GM12878 (cell line): ENCODE results near the gene GHRL. TPM values are rescaled to one million over a fixed set of nuclear protein-coding genes. Genes with fewer than 3 reads are reported as not detected.

Experiments
- ATAC-seq: fragments of 200-7000 bp; cut with Tn5 transposase; 3 replicates; pipeline ENCODE4 v1.9.1; 2020; ENCODE audit warnings: mild to moderate bottlenecking, moderate library complexity
- BruUV-seq: library from RNA; stranded (reverse); fragments of 400-500 nt; replicated peaks from 2 replicates; lab custom pipeline; 2021; lab: Mats Ljungman, UMichigan
- CTCF ChIA-PET: fragments of 300-600 bp; sonication (Branson Sonifier 250); formaldehyde crosslinking; extraction: SDS; loops from one replicate; lab custom pipeline; 2021; ENCODE audit warnings: inconsistent platforms; lab: Yijun Ruan, JAX
- POLR2A ChIA-PET: fragments of 350-600 bp; formaldehyde crosslinking; extraction: SDS; loops from one replicate; lab custom pipeline; 2021; ENCODE audit warnings: inconsistent platforms; lab: Charles Lee
- RAD21 ChIA-PET: fragments of 300-600 bp; sonication (Branson Sonifier 250); formaldehyde crosslinking; loops from one replicate; lab custom pipeline; 2023; ENCODE audit warnings: antibody characterized with exemption; ENCODE audit not compliant: unreplicated experiment; lab: Charles Lee
- SMC1A ChIA-PET: fragments of 300-600 bp; sonication (Branson Sonifier 250); formaldehyde crosslinking; loops from one replicate; lab custom pipeline; 2023; ENCODE audit not compliant: unreplicated experiment, uncharacterized antibody; lab: Charles Lee
- DNase-seq: peaks from one replicate; pipeline ENCODE4 v3.0.0-alpha.2; 2011; ENCODE audit warnings: low read depth, low spot score
- FAIRE-seq: peaks from 3 replicates; lab custom pipeline; 2011; peaks lifted over from hg19 to GRCh38; lab: Jason Lieb, UNC
- H2AFZ ChIP-seq: 2 replicates; pipeline ENCODE4 v1.6.0; 2011; ENCODE audit warnings: low read depth, low read length, control low read depth; ENCODE audit not compliant: control insufficient read depth
- H3K27ac ChIP-seq: 2 replicates; pipeline ENCODE4 v1.5.1; 2011; ENCODE audit warnings: control low read depth; ENCODE audit not compliant: control insufficient read depth, insufficient read depth
- H3K27me3 ChIP-seq, 2 experiments: replicated peaks in 1 of 2; 2 replicates each; pipeline versions ENCODE4 v1.6.0 to v1.6.1; 2011; ENCODE audit warnings: low read length in 1 of 2; ENCODE audit not compliant: control insufficient read depth in 2 of 2, insufficient read depth in 2 of 2
- H3K36me3 ChIP-seq, 2 experiments: 2 replicates each; pipeline ENCODE4 v1.5.1; 2011; ENCODE audit warnings: low read length in 1 of 2; ENCODE audit not compliant: control insufficient read depth in 2 of 2, insufficient read depth in 2 of 2
- H3K4me1 ChIP-seq: 2 replicates; pipeline ENCODE4 v1.6.1; 2011; ENCODE audit warnings: mild to moderate bottlenecking, low read length, moderate library complexity, mixed read lengths; ENCODE audit not compliant: control insufficient read depth, insufficient read depth
- H3K4me2 ChIP-seq: 2 replicates; pipeline ENCODE4 v1.6.0; 2011; ENCODE audit warnings: control low read depth; ENCODE audit not compliant: control insufficient read depth, insufficient read depth
- H3K4me3 ChIP-seq: fragments of 200-600 bp; sonication (generic); 2 replicates; pipeline ENCODE4 v1.5.1; 2016
- H3K79me2 ChIP-seq: 2 replicates; pipeline ENCODE4 v1.6.0; 2011; ENCODE audit warnings: low read length; ENCODE audit not compliant: control insufficient read depth, insufficient read depth
- H3K9ac ChIP-seq: 2 replicates; pipeline ENCODE4 v1.8.0; 2011; ENCODE audit warnings: low read length, control low read depth, mixed read lengths; ENCODE audit not compliant: control insufficient read depth, insufficient read depth
- H3K9me3 ChIP-seq: replicated peaks from 3 replicates; pipeline ENCODE4 v1.5.1; 2011; ENCODE audit warnings: mild to moderate bottlenecking, low read length; ENCODE audit not compliant: control insufficient read depth, insufficient read depth
- H4K20me1 ChIP-seq: 2 replicates; pipeline ENCODE4 v1.6.0; 2011; ENCODE audit not compliant: control insufficient read depth, insufficient read depth
- BCLAF1 ChIP-seq: fragments of 450-650 bp; IDR thresholded peaks from 2 replicates; pipeline ENCODE4 v1.6.1; 2017; ENCODE audit warnings: antibody characterized with exemption, mild to moderate bottlenecking, moderate library complexity
- CBX5 ChIP-seq: sonication (generic); IDR thresholded peaks from 2 replicates; pipeline ENCODE4 v1.6.1; 2016; ENCODE audit warnings: low read depth, moderate library complexity, mild to moderate bottlenecking, inconsistent platforms
- E4F1 ChIP-seq: fragments of 450-650 bp; IDR thresholded peaks from 2 replicates; pipeline ENCODE4 v1.6.1; 2018; ENCODE audit warnings: borderline replicate concordance, mild to moderate bottlenecking; ENCODE audit not compliant: partially characterized antibody
- ELK1 ChIP-seq: IDR thresholded peaks from 2 replicates; pipeline ENCODE4 v1.6.1; 2012; ENCODE audit warnings: low read depth, low read length, improper control_type of control experiment
- IKZF2 ChIP-seq, 2 experiments: fragments of 450-650 bp; IDR thresholded peaks; 2 replicates each; pipeline ENCODE4 v1.6.1; 2017; ENCODE audit warnings: mild to moderate bottlenecking in 2 of 2, moderate library complexity in 2 of 2
- KDM1A ChIP-seq: fragments of 200-600 bp; sonication (generic); IDR thresholded peaks from 2 replicates; pipeline ENCODE4 v1.6.1; 2016; ENCODE audit warnings: borderline replicate concordance
- KLF5 ChIP-seq: fragments of 450-650 bp; IDR thresholded peaks from 2 replicates; pipeline ENCODE4 v1.6.1; 2014; ENCODE audit warnings: mild to moderate bottlenecking; ENCODE audit not compliant: partially characterized antibody
- LARP7 ChIP-seq: fragments of 450-650 bp; IDR thresholded peaks from 2 replicates; pipeline ENCODE4 v1.6.1; 2017; ENCODE audit warnings: mild to moderate bottlenecking
- NFYA ChIP-seq: IDR thresholded peaks from 2 replicates; pipeline ENCODE4 v1.6.1; 2011; ENCODE audit warnings: low read depth, mild to moderate bottlenecking, low read length, improper control_type of control experiment, borderline replicate concordance
- RB1 ChIP-seq: fragments of 450-650 bp; formaldehyde crosslinking; IDR thresholded peaks from 2 replicates; pipeline ENCODE4 v1.6.1; 2017; ENCODE audit warnings: mild to moderate bottlenecking, borderline replicate concordance
- YY1 ChIP-seq: IDR thresholded peaks from 2 replicates; pipeline ENCODE4 v1.6.1; 2011; ENCODE audit warnings: low read depth, mild to moderate bottlenecking, low read length
- ZNF274 ChIP-seq: IDR thresholded peaks from one replicate; pipeline ENCODE4 v1.8.0; 2011; ENCODE audit not compliant: insufficient read length, insufficient read depth
- WGBS: methylation state at CpG from one replicate; pipeline ENCODE4 v1.1.6; 2016; ENCODE audit warnings: low lambda C conversion rate; ENCODE audit not compliant: insufficient replicate concordance, insufficient coverage; ENCODE audit errors: missing lambda C conversion rate; 5-methylcytosine and 5-hydroxymethylcytosine counted together
- in situ Hi-C: fragments of 300-500 bp; cut with MboI; formaldehyde crosslinking; loops from 9 replicates; pipeline ENCODE4 v1.14.3; 2018; ENCODE audit warnings: mixed read lengths
- intact Hi-C: fragments of 100-400 bp; cut with micrococcal nuclease; formaldehyde crosslinking; loops from one replicate; pipeline ENCODE4 v1.14.2; 2022; ENCODE audit not compliant: unreplicated experiment
- polyA plus RNA-seq, 11 experiments: library from polyadenylated mRNA; depleted of rRNA in 4 of 11; unstranded in 6 of 11; stranded (reverse) in 5 of 11; fragments of >200 nt; fragmentation: Nextera tagmentation in 4 of 11; fragmentation: Illumina TruSeq in 1 of 11; extraction: Ambion mirVana in 4 of 11; extraction: Trizol in 1 of 11; gene quantifications; 1 replicate in 1 of 11; 2 replicates in 10 of 11; pipeline versions ENCODE4 v1.2.1 to v1.2.3, GENCODE V29; 2011 to 2016; ENCODE audit warnings: inconsistent platforms in 2 of 11, missing spikeins in 2 of 11, low read depth in 1 of 11
- total RNA-seq, 4 experiments: library from RNA; depleted of rRNA in 3 of 4; stranded (reverse); fragments of >200 nt in 3 of 4; fragmentation: Illumina TruSeq in 1 of 4; extraction: Trizol in 1 of 4; gene quantifications; 2 replicates each; pipeline versions ENCODE4 v1.2.1 to v1.2.3, GENCODE V29; 2013 to 2021

Gene GHRL
- total and polyA plus RNA-seq, 10 of the 15 experiments (the other 5 are each of a cell fraction or from before 2014, with no cell fraction given): 0.35 to 2.2 (median 0.88) TPM

GRCh38 chr3:10281951-10282350, 10.8 kb downstream of the GHRL start:
- RAD21 ChIA-PET: no interaction called here
- H3K36me3 ChIP-seq: peaks cover 28 to 32% of the 10 kb centered on the region in 2 experiments; a peak in 3 of 4 replicates
- CTCF ChIA-PET: interaction anchor here (1.1 kb wide), 1 partner anchor 9 kb away, joined by 3 read pairs; no protein-coding TSS in a partner anchor
- BruUV-seq: no TSS peak
- 70% methylated on average over 5 of the region's 5 CpGs for WGBS
- no peak for TF ChIP-seq KDM1A
- TF ChIP-seq ZNF274: no peak
- no peak for TF ChIP-seq CBX5
- no peak for TF ChIP-seq KLF5
- TF ChIP-seq LARP7: no peak
- TF ChIP-seq YY1: no peak
- TF ChIP-seq E4F1: no peak
- TF ChIP-seq RB1: no peak
- TF ChIP-seq NFYA: no peak
- TF ChIP-seq ELK1: no peak
- TF ChIP-seq IKZF2 (IDR thresholded peaks at IDR 0.05): no peak
- no peak for TF ChIP-seq BCLAF1
- TF ChIP-seq, all 136 proteins: peak for 0
- in situ Hi-C loops: no loop called here
- SMC1A ChIA-PET: interaction anchor here (3.9 kb wide), 1 partner anchor 11 kb away, joined by 13 read pairs; the partner anchor contains the start of gene GHRL
- H3K9me3 ChIP-seq: no peaks in the 10 kb centered on the region
- intact Hi-C loops: no loop called here
- H3K27ac ChIP-seq: no peak overlapping the region
- no peaks in the 10 kb centered on the region for H3K27me3 ChIP-seq
- peaks cover 5% of the 10 kb centered on the region for H3K79me2 ChIP-seq
- H3K9ac ChIP-seq: no peak overlapping the region
- FAIRE-seq (no peak), DNase-seq (no peak), ATAC-seq (no peak)
- H3K4me1 ChIP-seq: peaks cover 7% of the 10 kb centered on the region; the same call in 1 of the 2 replicates
- no peak overlapping the region for H3K4me2 ChIP-seq
- H2AFZ ChIP-seq: no peak overlapping the region
- no peaks in the 10 kb centered on the region for H4K20me1 ChIP-seq
- H3K4me3 ChIP-seq: no peak overlapping the region
- POLR2A ChIA-PET: interaction anchor here (0.6 to 1.5 kb wide), 6 partner anchors 10 to 301 kb away, joined by 3 to 5 read pairs (median 3); partner anchors contain the start of gene GHRL
